Activated naive CD4-positive, alpha-beta T cell (primary cell): ENCODE data around the gene CHSY1.

Experiments used
- DNase-seq, 4 experiments: peaks; one replicate each; lab custom pipeline; 2025; lab: John Stamatoyannopoulos, UW

CHSY1 gene

DNA sequence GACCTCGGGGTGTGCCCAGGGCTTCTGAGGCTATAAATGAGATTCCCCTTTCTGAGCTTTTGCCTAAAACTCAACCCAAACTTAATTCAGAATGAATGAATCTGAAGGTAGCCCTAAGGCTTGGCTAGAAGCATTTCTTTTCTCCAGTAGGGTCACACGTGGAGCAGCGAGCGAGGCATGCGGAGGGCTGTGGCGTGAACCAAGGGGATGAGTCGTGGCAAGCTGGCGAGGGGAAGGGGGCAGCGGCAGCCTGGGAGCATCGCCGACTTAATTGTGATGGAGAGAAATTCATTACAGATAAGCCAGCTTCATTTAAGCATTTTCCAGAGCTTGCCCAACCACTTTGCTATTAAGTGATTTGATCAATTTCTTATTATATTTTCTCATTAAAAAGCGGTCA lies 79.9 kb downstream of the CHSY1 start:
- DNase-seq, result no peak

DNA sequence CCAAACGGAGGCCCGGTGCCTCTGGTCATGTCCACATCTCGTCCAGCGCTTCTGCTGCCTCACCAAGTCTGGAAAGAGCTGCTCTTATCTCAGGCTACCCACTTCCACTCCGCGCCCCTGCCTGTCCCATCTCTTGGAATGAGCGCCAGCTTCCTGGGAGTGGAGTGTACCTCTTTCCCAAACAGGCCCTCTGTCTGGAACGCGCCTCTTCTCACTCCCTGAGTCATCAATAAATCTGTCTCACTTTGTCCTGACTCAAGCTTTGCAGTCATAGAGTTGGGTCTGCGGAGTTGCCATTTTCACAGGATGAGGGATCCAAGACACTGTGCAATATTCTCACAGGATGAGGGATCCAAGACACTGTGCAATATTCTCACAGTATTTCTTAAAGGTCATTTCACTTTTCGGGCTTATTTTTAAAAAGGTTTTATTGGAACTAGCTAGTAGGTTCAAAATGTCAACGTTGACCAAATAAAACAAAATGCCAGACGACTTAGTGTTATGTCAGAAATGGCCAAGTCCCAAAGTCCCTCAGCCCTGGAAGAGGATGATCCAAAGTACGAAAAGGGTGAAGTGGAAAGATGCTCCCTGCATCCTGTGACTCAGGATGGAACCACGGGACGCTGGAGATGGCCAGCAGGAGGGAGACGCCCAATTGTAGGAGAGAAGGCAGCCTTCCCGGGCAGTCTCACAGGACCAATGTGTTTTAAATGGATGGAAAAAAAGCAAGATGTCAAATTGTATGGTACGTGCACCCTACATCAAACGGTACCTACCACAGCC lies 81.1 kb downstream of the CHSY1 start:
- DNase-seq, result no peak

DNA sequence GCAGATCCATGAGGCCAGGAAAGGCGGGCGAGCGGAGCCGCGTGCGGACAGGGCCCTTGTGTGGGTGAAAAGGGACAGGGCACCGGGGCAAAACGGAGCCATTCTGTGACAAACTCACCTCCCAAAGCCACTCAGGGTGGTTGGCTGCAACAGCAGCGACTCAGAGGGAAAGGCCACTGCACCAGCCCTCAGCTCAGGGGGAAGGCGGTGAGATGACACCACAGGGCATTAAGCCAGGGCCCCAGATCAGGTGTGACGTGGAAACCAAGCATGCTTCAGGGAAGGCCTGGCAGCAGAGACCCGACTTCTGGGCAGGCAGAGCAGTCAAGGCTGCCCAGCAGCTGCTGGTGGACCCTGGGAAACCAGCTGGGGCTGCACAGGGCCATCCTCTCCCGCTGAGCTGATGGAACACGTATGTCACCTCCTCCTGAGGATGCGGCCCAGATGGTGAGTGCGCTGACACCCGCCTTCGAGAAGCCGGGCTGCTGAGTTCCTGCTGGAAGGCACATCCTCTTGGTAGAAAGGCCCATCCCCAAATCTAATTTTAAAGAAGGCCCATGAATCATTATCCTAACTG lies 82.3 kb downstream of the CHSY1 start:
- DNase-seq, result no peak

DNA sequence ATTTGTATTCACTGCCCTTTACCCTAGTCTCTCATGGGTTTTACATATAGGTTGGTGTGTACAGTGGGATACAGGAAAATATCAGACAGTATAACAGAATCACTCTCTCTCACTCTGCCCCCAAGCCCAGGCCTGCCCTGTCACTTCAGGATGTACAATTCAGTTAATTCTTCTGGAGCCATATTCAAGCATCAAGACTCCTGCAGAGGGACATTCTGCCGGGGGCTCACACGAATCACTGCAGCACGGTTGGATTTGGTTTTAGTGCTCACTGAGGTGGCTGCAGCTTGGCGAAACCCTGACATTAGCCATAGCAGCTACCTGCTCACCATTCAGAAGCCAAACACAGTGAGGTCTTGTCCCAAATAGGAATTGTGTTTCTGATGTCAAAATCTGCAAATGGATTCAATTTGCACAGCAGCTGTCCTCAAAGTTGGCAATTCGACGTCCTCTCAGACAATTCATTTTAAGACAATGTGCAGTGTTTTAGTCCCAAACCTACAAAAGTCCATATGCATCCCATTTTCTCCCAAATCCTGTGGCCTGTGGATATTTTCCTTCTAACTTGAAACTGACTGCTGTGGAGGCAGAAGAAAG lies 82.9 kb downstream of the CHSY1 start:
- DNase-seq, result no peak

DNA sequence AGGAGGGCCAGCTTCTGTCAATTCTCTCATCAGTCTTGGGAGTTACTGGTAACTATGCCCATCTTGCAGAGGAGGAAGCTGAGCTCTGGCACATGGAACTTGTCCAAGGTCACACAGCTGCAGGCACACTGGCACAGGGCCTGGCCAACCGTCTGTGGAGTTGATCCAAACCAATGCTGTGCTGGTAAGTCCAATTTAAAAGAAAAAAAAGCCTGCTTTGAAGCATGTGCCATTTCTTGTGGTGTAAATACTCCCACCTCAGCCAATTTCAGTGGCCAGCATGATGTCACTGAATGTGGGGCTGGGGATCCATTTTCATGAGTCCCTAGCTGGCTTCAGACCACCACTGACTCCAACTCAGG lies 83.4 kb downstream of the CHSY1 start:
- DNase-seq, result no peak

DNA sequence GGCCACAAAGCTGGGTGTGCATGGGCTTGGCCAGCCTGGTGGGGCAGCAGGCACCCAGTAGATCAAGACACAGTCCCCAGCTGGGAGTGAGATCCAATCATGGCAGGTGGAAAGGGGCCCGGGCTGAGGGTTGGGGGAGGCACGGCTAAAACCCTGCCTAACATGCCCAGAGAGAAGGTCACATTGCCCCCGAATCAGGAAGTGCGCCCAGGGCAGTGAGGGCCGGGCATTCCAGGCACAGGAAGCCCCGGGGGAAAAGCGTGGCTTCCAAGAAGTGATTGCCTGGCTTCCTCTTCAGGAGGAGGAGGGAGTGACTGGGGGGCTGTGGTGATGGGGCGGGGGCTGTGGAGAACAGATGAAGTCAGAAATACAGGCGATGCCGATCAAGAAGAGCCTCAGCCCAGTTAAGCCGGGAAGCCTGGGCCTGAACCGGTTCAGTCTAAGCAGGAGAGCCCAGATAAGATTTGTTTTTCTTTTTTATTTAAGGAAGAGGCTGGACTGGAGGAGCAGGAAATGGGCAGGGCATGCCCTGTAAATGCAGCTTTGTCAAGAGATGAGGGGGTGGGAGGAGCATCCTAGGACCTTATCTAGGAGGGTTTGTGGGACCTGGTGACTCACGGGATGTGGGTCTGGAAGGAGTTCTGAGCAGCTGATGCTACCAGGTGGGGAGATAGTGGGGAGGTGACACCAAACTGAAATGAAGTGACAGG lies 83.9 kb downstream of the CHSY1 start:
- DNase-seq, result peak in 2 of 4 experiments; percentile 21 to 31

GRCh38 chr15:101167411-101167752 lies 84.5 kb downstream of the CHSY1 start:
- no peak for DNase-seq

GRCh38 chr15:101165905-101166471 lies 85.9 kb downstream of the CHSY1 start:
- DNase-seq, result no peak

GRCh38 chr15:101162701-101163483 lies 89.0 kb downstream of the CHSY1 start:
- no peak for DNase-seq

GRCh38 chr15:101161656-101162055 lies 90.2 kb downstream of the CHSY1 start:
- DNase-seq, result no peak

- no peak for DNase-seq
These were observed 91.7 kb downstream of the CHSY1 start for GRCh38 chr15:101159936-101160815.

- DNase-seq, result no peak
These were observed 92.5 kb downstream of the CHSY1 start for GRCh38 chr15:101159096-101159935.

DNA sequence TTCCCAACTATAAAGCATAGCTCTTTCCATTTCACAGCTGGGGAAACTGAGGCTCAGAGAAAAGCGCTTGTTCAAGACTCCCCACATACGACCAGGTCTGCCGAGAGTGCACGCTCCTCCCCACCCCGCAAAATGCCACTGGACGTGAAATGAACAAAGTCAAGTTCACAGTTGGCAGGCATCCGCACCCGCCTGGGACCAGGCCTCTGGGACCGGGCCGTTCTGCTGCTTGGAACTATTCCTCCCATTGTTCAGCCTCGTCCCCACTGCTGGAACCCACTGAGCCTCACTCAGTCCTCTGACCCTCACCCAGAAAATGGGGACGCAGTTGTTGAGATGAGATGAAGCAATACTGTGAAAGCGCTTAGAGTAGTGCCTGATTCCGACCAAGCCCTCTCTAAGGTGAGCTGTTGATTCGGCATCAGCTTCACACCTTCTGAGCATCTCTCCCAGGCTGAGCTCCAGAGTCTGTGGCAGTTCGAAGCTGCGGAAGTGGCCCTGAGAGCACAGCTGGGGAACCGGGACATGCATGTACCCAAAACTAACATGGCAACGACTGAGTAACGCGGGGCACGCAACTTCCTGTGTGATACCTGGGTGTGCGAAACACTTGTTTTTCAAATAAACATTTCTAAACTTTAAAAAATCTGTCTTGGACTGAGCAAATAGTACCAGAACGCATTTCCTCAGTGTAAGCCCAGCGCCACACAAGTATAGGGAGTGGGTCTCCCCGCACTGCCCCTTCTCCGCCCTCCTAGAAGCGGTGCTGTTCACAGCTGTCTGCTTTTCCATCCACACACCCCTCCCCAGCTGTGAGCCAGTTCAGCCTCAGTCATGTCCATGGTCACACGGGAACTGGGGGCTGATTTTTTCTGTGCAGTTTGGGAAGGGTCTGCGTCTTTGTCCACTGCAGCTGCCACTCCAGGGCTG lies 93.4 kb downstream of the CHSY1 start:
- no peak for DNase-seq

- no peak for DNase-seq
These were observed 94.1 kb downstream of the CHSY1 start for GRCh38 chr15:101157721-101158120.

DNA sequence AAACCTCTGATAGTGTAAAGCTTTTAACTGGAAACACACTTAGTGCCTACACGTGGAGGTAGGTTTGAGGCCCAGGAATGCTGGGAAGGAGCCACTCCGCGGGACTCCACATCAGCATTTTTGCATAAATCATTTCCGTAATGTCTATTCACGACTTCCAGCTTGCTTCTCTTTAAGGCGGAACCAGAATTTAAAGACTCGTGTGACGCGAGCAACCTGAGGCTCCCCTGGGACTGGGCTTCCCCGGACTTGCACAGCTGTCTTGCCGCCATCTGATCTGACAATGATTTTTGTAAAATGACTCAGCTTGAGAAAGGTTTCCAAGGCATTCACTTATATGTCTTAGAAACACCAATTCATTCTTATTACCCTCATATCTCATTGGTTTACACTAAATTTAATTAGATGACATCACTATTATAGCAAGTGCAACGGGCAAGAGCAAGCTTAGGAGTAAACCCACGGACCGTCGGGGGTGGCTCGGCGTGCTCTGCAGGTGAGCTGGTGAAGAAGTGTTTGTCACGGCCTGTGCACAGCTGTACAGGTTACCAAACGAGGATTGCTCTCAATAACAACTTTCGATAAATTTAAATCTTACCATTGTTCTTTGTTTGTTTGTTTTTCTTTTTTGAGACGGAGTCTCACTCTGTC lies 95.2 kb downstream of the CHSY1 start:
- no peak for DNase-seq

GRCh38 chr15:101156061-101156460 lies 95.8 kb downstream of the CHSY1 start:
- DNase-seq, result no peak

GRCh38 chr15:101153801-101154656 lies 97.8 kb downstream of the CHSY1 start:
- DNase-seq, result no peak
